HG03135 (cell line): ENCODE measurements around the gene SEMG2.

ENCODE experiments used
- ATAC-seq: cut with Tn5 transposase; IDR thresholded peaks from one replicate; pipeline ENCODE4 v1.9.1; 2021; ENCODE audit warnings: mild to moderate bottlenecking, moderate library complexity; ENCODE audit not compliant: unreplicated experiment

Gene SEMG2

DNA sequence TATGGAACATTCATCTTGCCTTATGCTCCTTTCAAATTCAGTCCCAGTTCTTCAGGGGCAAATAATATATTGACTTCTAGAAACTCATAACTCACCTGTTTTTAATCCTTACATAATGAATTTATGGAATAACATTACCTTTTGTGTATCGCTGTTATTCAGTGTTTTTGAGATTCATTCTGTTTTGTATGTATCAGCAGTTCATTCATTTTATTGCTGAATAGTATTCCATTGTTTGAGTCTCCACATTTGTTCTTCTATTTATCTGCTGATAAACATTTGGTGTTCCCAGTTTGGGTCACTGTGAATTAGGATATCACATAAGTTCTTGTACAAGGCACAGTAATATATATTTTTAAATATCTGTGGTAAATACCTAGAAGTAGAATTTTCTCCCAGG is 5.1 kb downstream of the SEMG2 start:
- ATAC-seq: no peak

DNA sequence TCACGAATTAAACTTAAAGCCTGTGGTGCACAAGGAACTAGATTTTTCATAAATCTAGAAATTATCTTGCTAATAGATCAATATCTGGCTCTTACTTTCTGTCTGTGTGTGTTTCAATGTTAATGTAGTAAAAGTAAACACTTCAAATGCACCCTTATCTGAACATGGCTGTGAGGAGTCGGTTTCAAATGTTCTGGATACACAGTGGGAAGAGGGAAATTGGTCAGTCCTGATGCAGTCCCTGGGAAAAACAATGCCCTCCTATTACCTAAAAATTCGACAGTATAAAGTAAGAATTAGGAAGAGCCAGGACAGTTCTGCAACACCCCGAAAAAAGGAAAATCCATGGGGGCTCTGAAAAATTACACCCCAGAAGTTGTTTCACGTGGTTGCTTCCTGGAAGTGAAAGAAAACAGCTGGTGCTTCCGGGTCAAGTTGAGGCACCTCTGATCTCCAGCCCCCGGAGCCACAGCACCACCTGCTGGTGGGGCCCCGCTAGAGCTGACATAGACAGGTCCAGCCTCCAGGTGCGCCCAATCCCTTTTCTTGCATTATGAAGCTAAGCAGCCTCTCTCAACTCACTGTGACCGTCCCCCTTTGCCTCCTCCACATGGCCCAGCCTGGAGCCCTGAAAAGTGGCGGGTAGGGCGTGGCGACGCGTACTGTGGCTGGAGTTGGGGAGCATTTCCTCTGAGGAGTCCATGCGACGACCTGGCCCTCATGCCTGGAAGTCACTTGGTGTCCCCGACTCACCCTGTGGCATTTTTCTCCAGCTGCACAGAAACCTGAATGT is 8.3 kb downstream of the SEMG2 start:
- ATAC-seq: no peak

DNA sequence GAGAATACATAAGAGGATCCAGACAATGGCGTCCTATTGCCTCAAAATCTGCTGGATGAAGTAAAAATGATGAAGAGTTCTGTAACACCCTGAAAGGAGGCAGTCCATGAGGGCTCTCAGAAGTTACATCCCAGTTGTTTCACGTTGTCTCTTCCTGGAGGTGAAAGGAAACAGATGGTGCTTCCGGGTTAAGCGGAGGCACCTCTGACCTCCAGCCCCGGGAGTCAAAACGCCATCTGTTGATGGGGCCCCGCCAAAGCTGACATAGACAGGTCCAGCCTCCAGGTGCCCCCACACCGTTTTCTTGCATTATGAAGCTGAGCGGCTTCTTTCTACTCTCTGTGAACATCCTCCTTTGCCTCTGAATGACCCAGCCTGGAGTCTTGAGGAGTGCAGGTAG is 9.5 kb downstream of the SEMG2 start:
- ATAC-seq: no peak

DNA sequence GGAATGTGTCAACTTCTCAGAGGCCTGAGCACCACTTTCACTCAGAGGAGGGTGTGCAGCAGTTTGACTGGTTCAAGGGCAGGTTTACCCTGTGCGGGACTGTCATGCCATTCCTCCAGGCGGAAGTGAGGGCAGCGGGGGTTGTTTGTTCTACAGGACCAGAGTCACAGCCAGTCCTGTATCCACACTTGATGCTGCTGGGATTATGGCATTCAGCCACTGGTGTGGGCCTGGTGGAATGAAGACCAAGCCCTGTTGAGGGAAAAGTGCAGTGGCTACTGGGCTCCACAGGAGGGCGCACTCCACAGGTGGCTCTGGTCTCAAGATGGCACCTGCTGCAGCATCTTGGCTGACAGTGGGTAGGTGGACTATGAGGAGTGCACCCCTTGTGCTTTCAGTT is 14.8 kb downstream of the SEMG2 start:
- no peak for ATAC-seq

DNA sequence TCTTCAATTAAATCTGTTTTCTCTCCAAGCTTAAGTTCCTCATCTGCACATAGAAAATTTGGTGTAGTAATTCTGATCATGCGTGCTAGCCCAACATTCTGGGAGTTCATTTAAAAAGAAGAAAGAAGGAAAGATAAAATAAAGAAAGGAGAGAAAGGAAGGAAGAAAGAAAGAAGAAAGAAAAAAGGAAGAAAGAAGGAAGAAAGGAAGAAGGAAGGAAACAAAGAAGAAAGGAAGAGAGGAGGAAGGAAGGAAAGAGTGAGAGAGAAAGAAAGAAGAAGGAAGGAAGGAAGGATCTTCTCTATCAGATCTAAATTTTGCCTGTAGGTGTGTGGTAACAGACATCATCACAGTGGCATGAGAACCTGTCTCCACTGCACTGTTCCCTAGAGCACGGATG is 17.0 kb downstream of the SEMG2 start:
- no peak for ATAC-seq

DNA sequence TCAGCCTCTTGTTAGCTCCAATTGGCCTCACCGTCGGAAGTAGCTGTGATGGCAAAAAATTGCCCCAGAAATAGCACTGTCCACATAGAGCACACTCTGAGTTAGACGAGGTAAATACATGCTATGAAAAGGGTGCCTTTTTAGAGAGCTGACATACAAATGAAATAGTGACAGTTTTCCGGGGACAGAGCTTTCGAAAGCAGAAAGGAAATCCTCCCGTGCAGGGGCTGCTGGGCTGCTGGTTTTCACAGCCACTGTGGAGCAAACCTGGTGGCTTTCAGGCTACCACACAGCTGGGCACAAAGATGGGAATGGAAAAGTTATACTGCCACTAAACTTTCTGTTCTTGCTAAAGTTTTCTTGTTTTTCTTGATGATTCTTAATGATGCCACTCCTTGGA is 24.9 kb downstream of the SEMG2 start:
- ATAC-seq: no peak

DNA sequence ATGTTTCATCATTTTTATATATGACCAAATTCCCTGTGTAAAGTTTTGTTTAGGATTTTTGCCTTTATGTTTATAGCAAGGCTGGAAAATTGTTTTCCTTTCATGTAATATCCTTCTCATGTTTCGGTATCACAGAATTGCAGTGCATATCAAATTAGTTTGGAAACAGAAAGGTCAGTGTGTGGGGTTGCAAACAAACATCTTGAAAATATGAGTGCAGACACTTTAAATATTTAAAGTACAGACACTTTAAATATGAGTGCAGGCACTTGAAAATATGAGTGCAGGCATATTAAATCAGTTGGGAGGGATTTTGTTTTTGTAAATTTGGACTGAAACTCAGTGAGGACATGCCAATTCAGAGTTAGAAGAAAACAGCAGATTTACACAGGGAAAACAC is 26.7 kb downstream of the SEMG2 start:
- ATAC-seq: no peak

DNA sequence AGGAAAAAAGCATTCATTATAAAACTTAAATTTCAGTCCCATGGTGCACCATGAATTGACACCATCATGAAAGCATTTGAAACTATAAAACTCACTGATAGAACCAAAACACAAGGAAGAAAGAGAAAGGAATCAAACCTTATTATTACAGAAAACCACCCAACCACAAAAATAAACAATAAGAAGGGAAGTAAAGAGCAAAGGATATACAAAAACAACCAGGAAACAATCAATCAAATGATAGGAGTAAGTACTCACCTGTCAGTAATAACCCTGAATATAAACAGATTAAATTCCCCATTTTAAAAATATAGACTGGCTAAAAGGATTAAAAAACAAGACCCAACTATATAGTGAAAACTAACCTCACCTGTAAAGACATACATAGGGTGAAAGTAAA is 27.4 kb downstream of the SEMG2 start:
- no peak for ATAC-seq

DNA sequence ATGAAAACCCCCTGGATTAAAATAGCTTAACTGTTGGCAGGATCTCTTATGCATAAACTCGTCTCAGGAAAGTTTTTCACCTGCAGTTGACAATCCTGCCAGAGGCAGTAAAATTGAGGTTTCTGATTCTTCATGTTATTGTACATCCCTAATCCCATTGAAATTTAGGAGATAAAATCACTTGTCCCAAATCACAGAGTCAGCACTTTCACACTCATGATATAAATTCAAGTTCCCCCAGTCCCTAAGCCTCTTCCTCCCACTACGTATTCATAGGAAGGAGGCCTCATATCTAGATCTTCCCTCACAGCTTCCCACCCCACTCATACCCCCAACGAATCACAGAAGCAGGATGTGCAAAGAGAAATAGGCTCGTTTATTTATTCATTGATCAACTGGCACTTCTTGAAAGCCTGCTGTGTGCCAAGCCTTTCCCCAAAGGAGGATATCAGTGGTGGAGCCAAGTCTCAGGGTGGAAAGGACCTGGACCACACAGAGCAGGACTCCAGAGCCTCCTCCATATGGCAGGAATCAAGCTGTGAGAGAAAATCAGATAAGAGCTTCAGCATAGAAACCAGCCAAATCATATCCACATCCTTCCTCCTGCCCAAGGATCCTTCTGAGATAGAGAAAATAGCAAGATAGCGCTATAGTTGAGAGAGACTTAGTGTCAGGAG is 30.8 kb downstream of the SEMG2 start:
- ATAC-seq: no peak

DNA sequence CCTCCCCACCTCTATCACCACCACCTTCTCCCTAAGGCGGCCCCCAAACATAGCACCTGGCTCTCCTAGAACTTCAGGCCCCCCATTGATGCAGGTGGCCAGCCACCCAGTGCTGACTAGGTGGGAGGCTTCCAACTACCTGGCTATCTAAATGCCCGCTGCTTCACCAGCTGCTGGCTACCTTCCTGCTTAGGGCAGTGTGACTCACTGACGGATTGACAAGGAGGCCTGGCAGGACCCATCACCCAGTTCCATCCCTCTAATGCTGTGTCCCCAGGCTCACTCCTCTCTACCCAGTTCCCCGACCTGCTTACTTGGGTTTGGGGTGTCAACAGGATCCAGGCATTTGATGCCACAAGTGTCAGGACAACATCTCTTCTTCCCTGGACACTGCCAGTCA is 32.1 kb downstream of the SEMG2 start:
- ATAC-seq: no peak

DNA sequence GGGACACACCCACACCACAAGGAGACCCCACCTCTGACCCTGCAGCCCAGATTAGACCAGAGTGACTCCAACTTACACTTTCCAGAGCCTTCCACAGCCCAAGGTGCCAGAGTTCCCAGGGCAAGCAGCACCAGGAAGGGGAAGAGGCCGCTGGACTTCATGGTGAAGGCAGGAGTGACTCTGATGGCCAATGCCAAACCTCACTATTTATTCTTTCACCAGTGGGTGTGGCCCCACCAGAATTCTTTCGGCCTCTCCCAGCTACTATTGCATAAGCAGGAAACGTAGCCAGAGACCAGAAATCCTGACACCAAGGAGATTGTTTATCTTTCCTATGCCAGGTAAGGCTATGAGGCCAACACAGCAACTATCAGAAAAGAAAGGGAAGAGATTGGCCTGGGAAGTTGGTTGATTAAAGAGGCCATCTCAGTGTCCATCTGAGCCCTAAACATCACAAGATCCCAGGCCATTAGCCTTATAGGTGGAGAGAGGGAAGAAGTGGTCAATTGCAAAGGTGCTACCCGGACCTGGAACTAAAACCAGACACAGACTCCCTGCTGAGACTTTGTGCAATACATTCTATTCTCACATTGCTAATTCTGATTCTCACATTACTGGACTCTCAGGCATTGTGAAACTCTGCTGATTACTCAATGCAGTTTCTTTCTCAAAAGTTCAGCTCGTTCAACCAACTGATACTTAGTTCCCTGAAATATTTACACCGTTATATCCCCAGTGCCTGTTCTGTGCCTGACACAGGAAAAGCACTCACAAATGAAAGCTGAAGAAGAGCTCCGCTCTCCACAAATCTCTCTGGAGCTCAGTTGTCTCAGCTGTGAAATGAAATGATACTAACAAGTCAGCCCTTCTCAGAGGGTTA is 33.5 kb downstream of the SEMG2 start, which contains the start of gene SLPI:
TSS of gene SLPI (minus strand) at position 182 of the 880 bp plus-strand sequence. CDS start at position 161, 21 bp downstream.
- no peak for ATAC-seq

DNA sequence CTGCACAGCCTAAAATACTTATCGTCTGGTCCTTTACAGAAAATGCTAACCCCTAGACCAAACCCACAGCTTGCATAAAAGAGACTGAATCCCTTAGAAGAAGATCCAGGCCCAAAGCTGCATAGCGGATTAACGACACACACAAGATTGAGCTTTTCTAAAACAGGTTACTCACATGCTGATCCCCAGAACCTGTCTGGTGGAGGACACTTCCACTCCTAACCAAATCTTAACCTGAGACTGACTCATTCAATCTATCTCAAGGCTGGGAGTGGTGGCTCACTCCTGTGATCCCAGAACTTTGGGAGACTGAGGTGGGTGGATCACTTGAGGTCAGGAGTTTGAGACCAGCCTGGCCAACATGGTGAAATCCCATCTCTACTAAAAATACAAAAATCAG is 36.0 kb downstream of the SEMG2 start:
- ATAC-seq: no peak

DNA sequence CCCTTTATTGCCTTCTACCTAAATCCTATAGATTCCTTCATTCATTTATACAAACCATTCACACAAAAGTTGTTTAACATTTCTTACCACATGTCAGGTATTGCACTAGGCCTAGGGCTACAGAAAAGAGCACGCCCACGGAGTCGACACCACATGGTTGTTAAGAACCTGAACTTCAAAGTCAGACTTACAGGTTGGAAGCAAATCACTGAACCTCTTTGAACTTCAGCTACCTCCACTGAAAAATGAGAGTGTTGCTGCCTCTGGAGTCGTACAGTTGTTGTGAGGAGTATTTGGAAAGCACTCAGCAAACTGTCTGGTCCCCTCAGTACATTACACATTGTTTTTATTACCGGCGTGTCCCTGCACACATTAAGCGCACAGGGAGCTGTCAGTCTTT is 36.5 kb downstream of the SEMG2 start:
- ATAC-seq: no peak

DNA sequence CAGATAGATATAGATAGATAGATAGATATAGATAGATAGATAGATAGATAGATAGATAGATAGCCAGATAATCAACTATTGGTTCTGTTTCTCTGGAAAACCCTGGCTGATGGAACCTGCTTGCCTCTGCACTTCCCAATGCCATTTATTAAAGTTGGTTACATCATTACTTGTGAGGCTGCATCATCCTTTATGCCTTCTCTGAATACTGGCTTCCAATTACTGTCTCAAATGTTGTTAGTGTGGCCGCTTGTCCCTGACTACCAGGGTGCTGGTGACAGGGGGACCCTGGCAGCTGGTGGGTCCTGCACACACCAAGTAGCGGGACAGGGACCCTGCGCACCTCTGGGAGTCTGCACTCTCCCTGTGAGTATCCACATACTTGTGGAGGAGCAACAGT is 37.1 kb downstream of the SEMG2 start:
- ATAC-seq: no peak

DNA sequence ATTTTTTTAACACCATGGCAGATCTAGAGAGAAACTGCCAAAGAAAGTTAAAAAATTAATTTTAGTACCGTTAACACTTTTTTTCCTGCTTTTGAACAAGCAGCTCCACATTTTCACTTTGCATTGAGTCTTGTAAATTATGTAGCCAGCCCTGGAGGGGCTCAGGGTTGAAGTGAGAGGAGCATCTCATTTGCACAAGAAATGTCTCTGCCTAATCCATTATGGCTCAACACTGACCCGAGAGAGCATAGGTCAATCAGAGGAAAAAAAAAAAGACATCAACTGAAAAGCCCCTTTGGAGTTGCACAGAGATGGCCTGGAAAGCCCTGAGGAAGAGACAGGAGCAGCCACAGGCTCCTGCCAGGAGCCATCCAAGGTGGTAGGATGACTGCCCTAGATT is 37.5 kb downstream of the SEMG2 start:
- no peak for ATAC-seq

DNA sequence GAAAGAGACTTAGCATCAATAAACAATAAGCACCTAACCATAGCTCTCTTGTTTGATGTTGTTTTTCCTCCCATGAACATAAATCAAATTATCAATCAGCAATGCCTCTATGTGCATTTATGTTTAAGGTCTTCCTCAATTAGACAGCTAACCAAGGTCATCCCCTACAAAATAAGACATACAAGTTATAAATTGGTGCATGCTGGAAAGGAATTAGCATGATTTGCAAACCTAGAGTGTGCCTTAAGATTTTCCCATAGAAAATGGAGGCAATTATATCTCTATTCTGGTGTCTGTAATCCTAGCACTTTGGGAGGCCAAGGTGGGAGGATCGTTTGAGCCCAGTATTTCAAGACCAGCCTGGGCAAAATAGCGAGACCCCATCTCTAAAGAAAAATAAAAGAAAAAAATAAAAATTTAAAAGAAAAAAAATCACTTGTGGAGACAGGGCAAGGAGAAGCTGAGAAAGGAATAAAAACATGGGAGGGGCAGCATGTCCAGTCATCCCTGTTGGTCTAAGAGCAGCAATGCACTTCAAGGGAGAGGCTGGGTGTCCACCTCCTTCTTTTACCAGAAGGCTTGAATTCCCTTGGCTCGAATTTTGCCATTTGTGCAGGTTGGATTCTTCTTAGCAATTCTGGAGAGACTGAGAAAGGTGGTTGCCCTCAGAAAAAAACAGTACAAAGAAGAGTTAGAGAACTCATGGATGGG is 42.5 kb downstream of the SEMG2 start:
- ATAC-seq: no peak

DNA sequence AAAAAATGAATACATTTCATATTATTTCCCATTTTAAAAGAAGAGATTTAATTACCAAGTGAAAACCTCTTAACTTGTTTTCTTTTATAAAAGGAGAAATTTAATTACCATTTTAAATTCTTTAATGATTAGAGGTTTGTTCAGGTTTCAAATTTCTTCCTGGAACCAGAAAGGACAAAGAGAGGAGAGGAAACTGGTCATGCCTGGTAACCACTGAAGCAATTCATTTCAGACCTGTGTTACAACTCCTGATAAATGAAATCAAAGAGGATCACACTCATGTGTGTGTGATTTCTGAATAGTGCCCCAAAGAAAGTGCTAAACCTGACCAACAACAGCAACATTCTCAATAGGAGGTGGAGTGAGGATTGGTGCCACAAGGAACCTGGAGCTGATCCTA is 45.8 kb downstream of the SEMG2 start:
- ATAC-seq: no peak

DNA sequence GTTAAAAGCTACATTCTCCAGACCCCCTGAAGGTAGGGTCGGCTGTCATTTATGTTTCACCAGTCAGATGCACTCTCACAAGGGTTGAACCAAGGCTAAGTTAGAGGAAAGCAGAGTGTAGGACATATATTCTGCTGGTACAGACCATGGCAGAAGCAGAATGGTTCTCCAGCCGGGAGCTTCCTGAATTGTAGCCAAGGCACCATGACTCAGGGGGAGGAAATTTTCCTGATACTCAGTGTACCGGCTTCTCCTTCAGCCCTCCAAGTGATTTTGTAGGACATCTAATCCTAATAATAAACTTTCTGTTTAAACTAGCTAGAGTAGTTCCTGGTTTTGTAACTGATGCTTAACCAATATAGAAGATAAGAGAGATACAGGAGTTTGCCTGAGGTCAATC is 47.4 kb downstream of the SEMG2 start:
- no peak for ATAC-seq

DNA sequence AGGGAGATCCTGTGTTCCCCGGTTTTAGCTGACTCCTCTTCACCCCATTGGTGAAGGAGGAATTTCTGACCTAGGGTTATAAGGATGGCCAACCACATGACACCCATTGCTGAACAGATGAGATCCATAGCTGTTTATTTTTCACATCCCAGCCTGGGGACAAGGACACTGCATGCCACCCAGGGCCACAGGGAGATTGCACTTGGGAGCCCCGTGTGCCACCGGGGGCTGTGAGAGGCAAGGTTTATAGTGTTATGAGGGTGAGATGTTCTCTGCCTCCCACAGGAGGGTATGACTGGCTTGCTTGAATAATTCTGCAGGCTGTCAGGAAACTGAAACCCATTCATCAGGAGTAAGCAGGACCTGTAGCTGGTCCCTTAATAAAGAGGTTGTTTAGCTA is 47.9 kb downstream of the SEMG2 start:
- ATAC-seq: no peak

DNA sequence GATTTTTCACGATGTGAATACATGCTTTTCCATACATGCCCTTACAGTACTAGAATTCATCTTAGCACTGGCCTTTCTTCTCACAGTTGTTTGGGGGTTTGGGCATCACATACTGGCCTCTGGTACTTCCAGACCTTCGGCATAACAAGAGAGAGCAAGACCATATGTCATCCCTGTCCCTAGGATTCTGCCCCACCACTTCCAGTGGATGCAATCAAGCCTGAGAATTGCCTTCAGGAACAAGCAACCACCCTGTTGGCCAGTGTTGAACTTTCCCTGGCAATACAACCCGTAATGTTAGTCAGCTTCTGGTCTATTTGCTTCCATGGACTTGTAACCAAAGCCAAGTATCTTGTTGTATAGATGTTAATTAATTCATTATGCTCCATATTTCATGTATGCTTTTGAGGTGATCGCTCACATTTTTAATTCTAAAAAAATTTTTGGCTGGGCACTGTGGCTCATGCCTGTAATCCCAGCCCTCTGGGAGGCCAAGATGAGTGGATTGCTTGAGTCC is 48.6 kb downstream of the SEMG2 start:
- ATAC-seq: no peak
